Neural cell (in vitro differentiated cells): ENCODE measurements around the gene TRMT44. TPM values are rescaled to one million over a fixed set of nuclear protein-coding genes. Genes with fewer than 3 reads are reported as not detected.

Experiments
- H2AFZ ChIP-seq: fragments of 200-600, 300-800 bp; sonication (generic), shearing (Covaris generic); 2 replicates; pipeline ENCODE4 v1.6.0; 2014; ENCODE audit warnings: low read depth, mild to moderate bottlenecking, antibody characterized with exemption, low read length, moderate library complexity
- H3F3A ChIP-seq: fragments of 200-600 bp; shearing (Covaris generic); 2 replicates; pipeline ENCODE4 v1.6.1; 2016; ENCODE audit warnings: mild to moderate bottlenecking, moderate library complexity, mixed read lengths, antibody characterized with exemption, low read length; ENCODE audit not compliant: insufficient read depth, poor library complexity, severe bottlenecking
- H3K27ac ChIP-seq: fragments of 200-600, 300-800 bp; sonication (generic), shearing (Covaris generic); 2 replicates; pipeline ENCODE4 v1.5.1; 2014; ENCODE audit warnings: mild to moderate bottlenecking, low read length, moderate library complexity
- H3K27me3 ChIP-seq: fragments of 300-800, 200-600 bp; sonication (generic), shearing (Covaris generic); 2 replicates; pipeline ENCODE4 v1.6.0; 2014; ENCODE audit warnings: mild to moderate bottlenecking, low read depth, low read length, moderate library complexity; ENCODE audit not compliant: insufficient read depth
- H3K36me3 ChIP-seq: fragments of 300-800, 200-600 bp; sonication (generic), shearing (Covaris generic); 2 replicates; pipeline ENCODE4 v1.5.1; 2014; ENCODE audit warnings: mild to moderate bottlenecking, antibody characterized with exemption, low read length, moderate library complexity; ENCODE audit not compliant: insufficient read depth
- H3K4me2 ChIP-seq: fragments of 300-800, 200-600 bp; sonication (generic), shearing (Covaris generic); 2 replicates; pipeline ENCODE4 v1.6.0; 2014; ENCODE audit warnings: mild to moderate bottlenecking, low read length
- H3K4me3 ChIP-seq: fragments of 300-800, 200-600 bp; sonication (generic), shearing (Covaris generic); 2 replicates; pipeline ENCODE4 v1.5.1; 2014; ENCODE audit warnings: mild to moderate bottlenecking, low read length, moderate library complexity
- H3K79me2 ChIP-seq: fragments of 200-600 bp; shearing (Covaris generic); replicated peaks from 2 replicates; pipeline ENCODE4 v1.6.0; 2014; ENCODE audit warnings: mild to moderate bottlenecking, low read length, moderate library complexity; ENCODE audit not compliant: insufficient read depth
- H3K9ac ChIP-seq: fragments of 300-800, 200-600 bp; sonication (generic), shearing (Covaris generic); 2 replicates; pipeline ENCODE4 v1.6.1; 2016; ENCODE audit warnings: mild to moderate bottlenecking, low read length, mixed read lengths
- H3K9me2 ChIP-seq: fragments of 200-600 bp; shearing (Covaris generic); 2 replicates; pipeline ENCODE4 v1.6.1; 2016; ENCODE audit warnings: mild to moderate bottlenecking, low read length, mixed read lengths; ENCODE audit not compliant: insufficient read depth
- H3K9me3 ChIP-seq: fragments of 200-600, 300-800 bp; sonication (generic), shearing (Covaris generic); 2 replicates; pipeline ENCODE4 v1.6.1; 2016; ENCODE audit warnings: mild to moderate bottlenecking, mixed run types, low read length, moderate library complexity, mixed read lengths
- H4K20me1 ChIP-seq: fragments of 200-600 bp; shearing (Covaris generic); 2 replicates; pipeline ENCODE4 v1.6.1; 2016; ENCODE audit warnings: mild to moderate bottlenecking, mixed run types; ENCODE audit not compliant: insufficient read depth
- CTCF ChIP-seq: fragments of 450-650 bp; IDR thresholded peaks from 2 replicates; pipeline ENCODE4 v1.5.1; 2014; ENCODE audit warnings: antibody characterized with exemption, mild to moderate bottlenecking, moderate library complexity; ENCODE audit not compliant: poor library complexity, severe bottlenecking
- EP300 ChIP-seq: fragments of 450-650 bp; conservative IDR thresholded peaks from 2 replicates; pipeline ENCODE4 v1.6.1; 2014; ENCODE audit warnings: antibody characterized with exemption, mild to moderate bottlenecking, moderate library complexity; ENCODE audit not compliant: poor library complexity, severe bottlenecking
- EZH2 ChIP-seq: fragments of 200-600, 300-800 bp; shearing (Covaris generic), sonication (generic); IDR thresholded peaks from 2 replicates; pipeline ENCODE4 v1.6.1; 2014; ENCODE audit warnings: antibody characterized with exemption, low read length, borderline replicate concordance, mild to moderate bottlenecking; ENCODE audit not compliant: insufficient read depth, poor library complexity, severe bottlenecking
- MXI1 ChIP-seq: fragments of 450-650 bp; conservative IDR thresholded peaks from 2 replicates; pipeline ENCODE4 v1.6.1; 2014; ENCODE audit warnings: antibody characterized with exemption, mild to moderate bottlenecking; ENCODE audit not compliant: poor library complexity, severe bottlenecking
- POLR2AphosphoS5 ChIP-seq: IDR thresholded peaks from 2 replicates; pipeline ENCODE4 v1.6.1; 2012
- RAD21 ChIP-seq: fragments of 450-650 bp; conservative IDR thresholded peaks from 2 replicates; pipeline ENCODE4 v1.6.1; 2014; ENCODE audit warnings: antibody characterized with exemption, mild to moderate bottlenecking, moderate library complexity
- REST ChIP-seq: IDR thresholded peaks from 2 replicates; pipeline ENCODE4 v1.6.1; 2012; ENCODE audit warnings: borderline replicate concordance
- SMC3 ChIP-seq: fragments of 450-650 bp; conservative IDR thresholded peaks from 2 replicates; pipeline ENCODE4 v1.6.1; 2014; ENCODE audit warnings: antibody characterized with exemption, mild to moderate bottlenecking, moderate library complexity; ENCODE audit not compliant: poor library complexity
- TAF1 ChIP-seq: IDR thresholded peaks from 2 replicates; pipeline ENCODE4 v1.6.1; 2012; ENCODE audit warnings: low read depth
- polyA plus RNA-seq: library from polyadenylated mRNA; depleted of rRNA; stranded (reverse); fragments of >200 nt; gene quantifications from 2 replicates; pipeline ENCODE4 v1.2.3, GENCODE V29; 2014

Gene TRMT44
- polyA plus RNA-seq, 1 donor from 2014 or later, result 20.6 TPM

- H3K27ac ChIP-seq, result no peak overlapping the region
- no peak overlapping the region for H3K9ac ChIP-seq
- H3K36me3 ChIP-seq, result no peaks in the 10 kb centered on the region
Observed at GRCh38 chr4:8474856-8475255, 34.3 kb downstream of the TRMT44 start.

GRCh38 chr4:8475751-8476575, 35.4 kb downstream of the TRMT44 start:
- Histone ChIP-seq H3K4me3 (no peak overlapping the region), H3K9ac (no peak overlapping the region), H3F3A (no peaks in the 10 kb centered on the region), H3K36me3 (no peaks in the 10 kb centered on the region), H3K9me3 (no peaks in the 10 kb centered on the region), H4K20me1 (no peaks in the 10 kb centered on the region), H3K9me2 (no peaks in the 10 kb centered on the region), H3K27ac (no peak overlapping the region), H3K79me2 (no peaks in the 10 kb centered on the region), H2AFZ (no peak overlapping the region), H3K4me2 (no peak overlapping the region), H3K27me3 (no peaks in the 10 kb centered on the region)
- TF ChIP-seq MXI1, result no peak

More at GRCh38 chr4:8474856-8475255, 34.3 kb downstream of the TRMT44 start:
- Histone ChIP-seq H4K20me1 (no peaks in the 10 kb centered on the region), H3F3A (no peaks in the 10 kb centered on the region), H3K4me3 (no peak overlapping the region), H3K9me2 (no peaks in the 10 kb centered on the region), H2AFZ (no peak overlapping the region), H3K9me3 (no peaks in the 10 kb centered on the region), H3K79me2 (no peaks in the 10 kb centered on the region), H3K4me2 (no peak overlapping the region), H3K27me3 (no peaks in the 10 kb centered on the region)
- TF ChIP-seq SMC3, result no peak
- no peak for TF ChIP-seq RAD21
- no peak for TF ChIP-seq CTCF
- no peak for TF ChIP-seq EP300
- TF ChIP-seq REST, result no peak
- no peak for TF ChIP-seq POLR2AphosphoS5

- no peaks in the 10 kb centered on the region for H3K9me3 ChIP-seq
- no peaks in the 10 kb centered on the region for H3K27me3 ChIP-seq
- no peak overlapping the region for H3K4me3 ChIP-seq
- no peak overlapping the region for H3K4me2 ChIP-seq
- no peak overlapping the region for H3K27ac ChIP-seq
- H3K9me2 ChIP-seq, result no peaks in the 10 kb centered on the region
- no peak overlapping the region for H3K9ac ChIP-seq
- no peak overlapping the region for H2AFZ ChIP-seq
- no peaks in the 10 kb centered on the region for H4K20me1 ChIP-seq
- H3K79me2 ChIP-seq, result no peaks in the 10 kb centered on the region
- H3F3A ChIP-seq, result no peaks in the 10 kb centered on the region
- H3K36me3 ChIP-seq, result no peaks in the 10 kb centered on the region
- TF ChIP-seq REST (no peak), EZH2 (no peak), TAF1 (no peak), POLR2AphosphoS5 (no peak), EP300 (no peak), CTCF (no peak), SMC3 (no peak), MXI1 (no peak)
Observed at GRCh38 chr4:8477095-8477635, 36.6 kb downstream of the TRMT44 start.
